PC-3 (cell line): ENCODE measurements around the gene RBBP8.

Source experiments
- CTCF ChIP-seq: fragments of 300-600 bp; sonication (generic); conservative IDR thresholded peaks from 2 replicates; pipeline ENCODE4 v1.5.1; 2017; ENCODE audit warnings: antibody characterized with exemption, low read depth, mild to moderate bottlenecking, low read length
- EZH2 ChIP-seq: fragments of 300-600 bp; sonication (generic); IDR thresholded peaks from one replicate; pipeline ENCODE4 v1.6.1; 2017; ENCODE audit warnings: antibody characterized with exemption, mild to moderate bottlenecking, low read length; ENCODE audit not compliant: unreplicated experiment
- EZH2phosphoT487 ChIP-seq: fragments of 300-600 bp; sonication (generic); IDR thresholded peaks from 2 replicates; pipeline ENCODE4 v1.6.1; 2018; ENCODE audit warnings: mild to moderate bottlenecking, antibody characterized with exemption, low read length, borderline replicate concordance

- TF ChIP-seq CTCF (no peak), EZH2phosphoT487 (no peak), EZH2 (no peak)
Measured at GRCh38 chr18:22928339-22928738, 4.8 kb upstream of the RBBP8 start.
